ENCODE measurements around the gene ATF6B. TPM values are rescaled to one million over a fixed set of nuclear protein-coding genes. Genes with fewer than 3 reads are reported as not detected.

ATF6B gene
- total and polyA plus RNA-seq, 2 of the 13 experiments (the other 11 are each of a cell fraction or from before 2014, with no cell fraction given), result 18.1 to 44.0 TPM

- no peak for TF ChIP-seq ZNF318 (CRISPR knock-in tag; IDR thresholded peaks at IDR 0.05)
- peak; percentile 91 for TF ChIP-seq GABPA (IDR thresholded peaks at IDR 0.05; ENCODE audit: low read depth, low read length)
- TF ChIP-seq GABPA (CRISPR knock-in tag; IDR thresholded peaks at IDR 0.05; ENCODE audit: low read depth), result peak; percentile 96
- TF ChIP-seq SPEN (CRISPR knock-in tag; IDR thresholded peaks at IDR 0.05; ENCODE audit: low read depth), result peak; percentile 50; the same call in 1 of the 2 replicates
- TF ChIP-seq ZNF782 (CRISPR knock-in tag; IDR thresholded peaks at IDR 0.05; ENCODE audit: borderline replicate concordance), result peak; percentile 42; the same call in 1 of the 2 replicates
- TF ChIP-seq, protein P1, sequence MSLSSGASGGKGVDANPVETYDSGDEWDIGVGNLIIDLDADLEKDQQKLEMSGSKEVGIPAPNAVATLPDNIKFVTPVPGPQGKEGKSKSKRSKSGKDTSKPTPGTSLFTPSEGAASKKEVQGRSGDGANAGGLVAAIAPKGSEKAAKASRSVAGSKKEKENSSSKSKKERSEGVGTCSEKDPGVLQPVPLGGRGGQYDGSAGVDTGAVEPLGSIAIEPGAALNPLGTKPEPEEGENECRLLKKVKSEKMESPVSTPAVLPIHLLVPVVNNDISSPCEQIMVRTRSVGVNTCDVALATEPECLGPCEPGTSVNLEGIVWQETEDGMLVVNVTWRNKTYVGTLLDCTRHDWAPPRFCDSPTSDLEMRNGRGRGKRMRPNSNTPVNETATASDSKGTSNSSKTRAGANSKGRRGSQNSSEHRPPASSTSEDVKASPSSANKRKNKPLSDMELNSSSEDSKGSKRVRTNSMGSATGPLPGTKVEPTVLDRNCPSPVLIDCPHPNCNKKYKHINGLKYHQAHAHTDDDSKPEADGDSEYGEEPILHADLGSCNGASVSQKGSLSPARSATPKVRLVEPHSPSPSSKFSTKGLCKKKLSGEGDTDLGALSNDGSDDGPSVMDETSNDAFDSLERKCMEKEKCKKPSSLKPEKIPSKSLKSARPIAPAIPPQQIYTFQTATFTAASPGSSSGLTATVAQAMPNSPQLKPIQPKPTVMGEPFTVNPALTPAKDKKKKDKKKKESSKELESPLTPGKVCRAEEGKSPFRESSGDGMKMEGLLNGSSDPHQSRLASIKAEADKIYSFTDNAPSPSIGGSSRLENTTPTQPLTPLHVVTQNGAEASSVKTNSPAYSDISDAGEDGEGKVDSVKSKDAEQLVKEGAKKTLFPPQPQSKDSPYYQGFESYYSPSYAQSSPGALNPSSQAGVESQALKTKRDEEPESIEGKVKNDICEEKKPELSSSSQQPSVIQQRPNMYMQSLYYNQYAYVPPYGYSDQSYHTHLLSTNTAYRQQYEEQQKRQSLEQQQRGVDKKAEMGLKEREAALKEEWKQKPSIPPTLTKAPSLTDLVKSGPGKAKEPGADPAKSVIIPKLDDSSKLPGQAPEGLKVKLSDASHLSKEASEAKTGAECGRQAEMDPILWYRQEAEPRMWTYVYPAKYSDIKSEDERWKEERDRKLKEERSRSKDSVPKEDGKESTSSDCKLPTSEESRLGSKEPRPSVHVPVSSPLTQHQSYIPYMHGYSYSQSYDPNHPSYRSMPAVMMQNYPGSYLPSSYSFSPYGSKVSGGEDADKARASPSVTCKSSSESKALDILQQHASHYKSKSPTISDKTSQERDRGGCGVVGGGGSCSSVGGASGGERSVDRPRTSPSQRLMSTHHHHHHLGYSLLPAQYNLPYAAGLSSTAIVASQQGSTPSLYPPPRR (CRISPR knock-in tag; IDR thresholded peaks at IDR 0.05; ENCODE audit: borderline replicate concordance), result peak; percentile 57; the same call in 1 of the 2 replicates
- TF ChIP-seq ZNF629 (CRISPR knock-in tag; conservative IDR thresholded peaks at IDR 0.05), result no peak
- no peak for TF ChIP-seq PRDM4 (CRISPR knock-in tag; IDR thresholded peaks at IDR 0.05; ENCODE audit: borderline replicate concordance)
- TF ChIP-seq, protein P2, sequence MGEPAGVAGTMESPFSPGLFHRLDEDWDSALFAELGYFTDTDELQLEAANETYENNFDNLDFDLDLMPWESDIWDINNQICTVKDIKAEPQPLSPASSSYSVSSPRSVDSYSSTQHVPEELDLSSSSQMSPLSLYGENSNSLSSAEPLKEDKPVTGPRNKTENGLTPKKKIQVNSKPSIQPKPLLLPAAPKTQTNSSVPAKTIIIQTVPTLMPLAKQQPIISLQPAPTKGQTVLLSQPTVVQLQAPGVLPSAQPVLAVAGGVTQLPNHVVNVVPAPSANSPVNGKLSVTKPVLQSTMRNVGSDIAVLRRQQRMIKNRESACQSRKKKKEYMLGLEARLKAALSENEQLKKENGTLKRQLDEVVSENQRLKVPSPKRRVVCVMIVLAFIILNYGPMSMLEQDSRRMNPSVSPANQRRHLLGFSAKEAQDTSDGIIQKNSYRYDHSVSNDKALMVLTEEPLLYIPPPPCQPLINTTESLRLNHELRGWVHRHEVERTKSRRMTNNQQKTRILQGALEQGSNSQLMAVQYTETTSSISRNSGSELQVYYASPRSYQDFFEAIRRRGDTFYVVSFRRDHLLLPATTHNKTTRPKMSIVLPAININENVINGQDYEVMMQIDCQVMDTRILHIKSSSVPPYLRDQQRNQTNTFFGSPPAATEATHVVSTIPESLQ (CRISPR knock-in tag; conservative IDR thresholded peaks at IDR 0.05), result peak; percentile 39; the same call in 1 of the 2 replicates
Measured at GRCh38 chr6:32175711-32176475, 47.8 kb upstream of the ATF6B start, which contains the start of gene AGPAT1 (continued).

Measured in HepG2 (cell line).